Measurements from ENCODE around the gene OST4. TPM values are rescaled to one million over a fixed set of nuclear protein-coding genes. Genes with fewer than 3 reads are reported as not detected.

The OST4 gene
- total RNA-seq, 1 experiment from 2014 or later = 257 TPM

DNA sequence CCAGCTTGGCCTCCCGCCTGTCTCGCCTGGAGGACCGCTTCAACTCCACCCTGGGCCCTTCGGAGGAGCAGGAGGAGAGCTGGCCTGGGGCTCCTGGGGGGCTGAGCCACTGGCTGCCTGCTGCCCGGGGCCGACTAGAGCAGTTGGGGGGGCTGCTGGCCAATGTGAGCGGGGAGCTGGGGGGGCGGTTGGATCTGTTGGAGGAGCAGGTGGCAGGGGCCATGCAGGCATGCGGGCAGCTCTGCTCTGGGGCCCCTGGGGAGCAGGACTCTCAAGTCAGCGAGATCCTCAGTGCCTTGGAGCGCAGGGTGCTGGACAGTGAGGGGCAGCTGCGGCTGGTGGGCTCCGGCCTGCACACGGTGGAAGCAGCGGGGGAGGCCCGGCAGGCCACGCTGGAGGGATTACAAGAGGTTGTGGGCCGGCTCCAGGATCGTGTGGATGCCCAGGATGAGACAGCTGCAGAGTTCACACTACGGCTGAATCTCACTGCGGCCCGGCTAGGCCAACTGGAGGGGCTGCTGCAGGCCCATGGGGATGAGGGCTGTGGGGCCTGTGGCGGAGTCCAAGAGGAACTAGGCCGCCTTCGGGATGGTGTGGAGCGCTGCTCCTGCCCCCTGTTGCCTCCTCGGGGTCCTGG, 11.4 kb upstream of the OST4 start:
- Mint-ChIP-seq H3K27me3 (ENCODE audit: insufficient read depth, unreplicated experiment) (peaks cover 5% of the 10 kb centered on the region), H3K36me3 (ENCODE audit: insufficient read depth, unreplicated experiment) (no peaks in the 10 kb centered on the region)
- CTCF ChIA-PET = interaction anchor here (0.6 to 2.1 kb wide), 6 partner anchors 13 to 197 kb away, joined by 3 to 8 read pairs (median 3); no protein-coding TSS in a partner anchor

DNA sequence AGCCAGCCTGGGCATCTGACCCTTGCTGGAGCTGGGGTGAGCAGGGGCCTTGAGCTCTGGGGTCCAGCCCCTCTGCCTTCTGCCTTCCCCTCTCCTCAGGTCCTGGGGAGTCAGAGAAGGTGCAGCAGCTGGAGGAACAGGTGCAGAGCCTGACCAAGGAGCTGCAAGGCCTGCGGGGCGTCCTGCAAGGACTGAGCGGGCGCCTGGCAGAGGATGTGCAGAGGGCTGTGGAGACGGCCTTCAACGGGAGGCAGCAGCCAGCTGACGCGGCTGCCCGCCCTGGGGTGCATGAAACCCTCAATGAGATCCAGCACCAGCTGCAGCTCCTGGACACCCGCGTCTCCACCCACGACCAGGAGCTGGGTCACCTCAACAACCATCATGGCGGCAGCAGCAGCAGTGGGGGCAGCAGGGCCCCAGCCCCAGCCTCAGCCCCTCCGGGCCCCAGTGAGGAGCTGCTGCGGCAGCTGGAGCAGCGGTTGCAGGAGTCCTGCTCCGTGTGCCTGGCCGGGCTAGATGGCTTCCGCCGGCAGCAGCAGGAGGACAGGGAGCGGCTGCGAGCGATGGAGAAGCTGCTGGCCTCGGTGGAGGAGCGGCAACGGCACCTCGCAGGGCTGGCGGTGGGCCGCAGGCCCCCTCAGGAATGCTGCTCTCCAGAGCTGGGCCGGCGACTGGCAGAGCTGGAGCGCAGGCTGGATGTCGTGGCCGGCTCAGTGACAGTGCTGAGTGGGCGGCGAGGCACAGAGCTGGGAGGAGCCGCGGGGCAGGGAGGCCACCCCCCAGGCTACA, 10.7 kb upstream of the OST4 start:
- no peak for DNase-seq (ENCODE audit: unreplicated experiment)
- no peaks in the 10 kb centered on the region for H3K36me3 Mint-ChIP-seq (ENCODE audit: insufficient read depth, unreplicated experiment)
- H3K27ac Mint-ChIP-seq (ENCODE audit: low read depth, unreplicated experiment) = no peak overlapping the region
- no TSS peak for BruUV-seq (replicated peaks)
- intact Hi-C loops (cut with micrococcal nuclease) = no loop called here
- TF ChIP-seq, protein P1, sequence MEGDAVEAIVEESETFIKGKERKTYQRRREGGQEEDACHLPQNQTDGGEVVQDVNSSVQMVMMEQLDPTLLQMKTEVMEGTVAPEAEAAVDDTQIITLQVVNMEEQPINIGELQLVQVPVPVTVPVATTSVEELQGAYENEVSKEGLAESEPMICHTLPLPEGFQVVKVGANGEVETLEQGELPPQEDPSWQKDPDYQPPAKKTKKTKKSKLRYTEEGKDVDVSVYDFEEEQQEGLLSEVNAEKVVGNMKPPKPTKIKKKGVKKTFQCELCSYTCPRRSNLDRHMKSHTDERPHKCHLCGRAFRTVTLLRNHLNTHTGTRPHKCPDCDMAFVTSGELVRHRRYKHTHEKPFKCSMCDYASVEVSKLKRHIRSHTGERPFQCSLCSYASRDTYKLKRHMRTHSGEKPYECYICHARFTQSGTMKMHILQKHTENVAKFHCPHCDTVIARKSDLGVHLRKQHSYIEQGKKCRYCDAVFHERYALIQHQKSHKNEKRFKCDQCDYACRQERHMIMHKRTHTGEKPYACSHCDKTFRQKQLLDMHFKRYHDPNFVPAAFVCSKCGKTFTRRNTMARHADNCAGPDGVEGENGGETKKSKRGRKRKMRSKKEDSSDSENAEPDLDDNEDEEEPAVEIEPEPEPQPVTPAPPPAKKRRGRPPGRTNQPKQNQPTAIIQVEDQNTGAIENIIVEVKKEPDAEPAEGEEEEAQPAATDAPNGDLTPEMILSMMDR (IDR thresholded peaks at IDR 0.05; ENCODE audit: unreplicated experiment) = no peak
- ChIA-PET POLR2A (interaction anchor here (0.8 to 3.3 kb wide), 6 partner anchors 11 to 240 kb away, joined by 3 to 18 read pairs (median 4); partner anchors contain the start of genes AGBL5, ATRAID, OST4 and SLC5A6), CTCF (interaction anchor here (0.6 to 2.1 kb wide), 9 partner anchors 9 to 211 kb away, joined by 3 to 8 read pairs (median 3); no protein-coding TSS in a partner anchor)
- H3K9me3 Mint-ChIP-seq (ENCODE audit: unreplicated experiment) = no peaks in the 10 kb centered on the region
- H3K4me3 Mint-ChIP-seq (ENCODE audit: unreplicated experiment) = no peak overlapping the region
- H3K27me3 Mint-ChIP-seq (ENCODE audit: insufficient read depth, unreplicated experiment) = peaks cover 12% of the 10 kb centered on the region
- peaks cover 18% of the 10 kb centered on the region for H3K4me1 Mint-ChIP-seq (ENCODE audit: insufficient read depth, unreplicated experiment)

More for the DNA sequence above, 11.4 kb upstream of the OST4 start:
- DNase-seq (ENCODE audit: unreplicated experiment) = no peak
- intact Hi-C loops (cut with micrococcal nuclease) = no loop called here
- BruUV-seq (replicated peaks) = no TSS peak
- Mint-ChIP-seq H3K9me3 (ENCODE audit: unreplicated experiment) (no peaks in the 10 kb centered on the region), H3K27ac (ENCODE audit: low read depth, unreplicated experiment) (no peak overlapping the region), H3K4me1 (ENCODE audit: insufficient read depth, unreplicated experiment) (peaks cover 14% of the 10 kb centered on the region), H3K4me3 (ENCODE audit: unreplicated experiment) (no peak overlapping the region)
- POLR2A ChIA-PET = interaction anchor here (0.9 to 3.3 kb wide), 7 partner anchors 11 to 238 kb away, joined by 3 to 18 read pairs (median 4); partner anchors contain the start of genes AGBL5, ATRAID, OST4 and PREB
- TF ChIP-seq, protein P1 (IDR thresholded peaks at IDR 0.05; ENCODE audit: unreplicated experiment) = no peak

DNA sequence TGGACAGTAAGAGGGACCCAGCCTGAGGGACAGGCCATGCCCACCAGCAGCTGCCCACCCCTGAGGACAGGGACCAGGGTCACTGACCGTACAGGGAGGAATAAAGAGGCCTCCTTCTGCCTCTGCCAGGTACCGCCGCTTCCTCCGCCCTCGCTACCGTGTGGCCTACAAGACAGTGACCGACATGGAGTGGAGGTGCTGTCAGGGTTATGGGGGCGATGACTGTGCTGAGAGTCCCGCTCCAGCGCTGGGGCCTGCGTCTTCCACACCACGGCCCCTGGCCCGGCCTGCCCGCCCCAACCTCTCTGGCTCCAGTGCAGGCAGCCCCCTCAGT, 9.1 kb upstream of the OST4 start:
- Mint-ChIP-seq H3K9me3 (ENCODE audit: unreplicated experiment) (no peaks in the 10 kb centered on the region), H3K27me3 (ENCODE audit: insufficient read depth, unreplicated experiment) (peaks cover 28% of the 10 kb centered on the region), H3K4me1 (ENCODE audit: insufficient read depth, unreplicated experiment) (peaks cover 18% of the 10 kb centered on the region), H3K27ac (ENCODE audit: low read depth, unreplicated experiment) (no peak overlapping the region), H3K4me3 (ENCODE audit: unreplicated experiment) (no peak overlapping the region), H3K36me3 (ENCODE audit: insufficient read depth, unreplicated experiment) (no peaks in the 10 kb centered on the region)
- intact Hi-C loops (cut with micrococcal nuclease) = no loop called here
- TF ChIP-seq, protein P1 (IDR thresholded peaks at IDR 0.05; ENCODE audit: unreplicated experiment) = no peak
- no TSS peak for BruUV-seq (replicated peaks)
- ChIA-PET CTCF (interaction anchor here (0.6 to 2.1 kb wide), 6 partner anchors 13 to 1973 kb away, joined by 3 to 10 read pairs (median 4); no protein-coding TSS in a partner anchor), POLR2A (interaction anchor here (0.7 to 3.0 kb wide), 3 partner anchors 9 to 133 kb away, joined by 4 to 18 read pairs (median 4); partner anchors contain the start of gene OST4)
- no peak for DNase-seq (ENCODE audit: unreplicated experiment)

DNA sequence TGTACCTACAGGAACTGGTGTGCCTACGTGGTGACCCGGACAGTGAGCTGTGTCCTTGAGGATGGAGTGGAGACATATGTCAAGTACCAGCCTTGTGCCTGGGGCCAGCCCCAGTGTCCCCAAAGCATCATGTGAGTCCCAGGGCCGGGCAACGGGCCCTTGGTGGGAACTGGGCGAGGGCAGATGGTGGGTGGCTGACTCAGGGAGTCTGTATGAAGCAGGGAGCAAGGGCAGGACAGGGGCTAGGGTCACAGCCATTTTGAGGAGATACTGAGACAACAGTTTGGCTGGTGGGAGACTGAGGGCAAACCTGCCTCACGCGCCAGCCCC, 8.7 kb upstream of the OST4 start:
- BruUV-seq (replicated peaks) = no TSS peak
- Mint-ChIP-seq H3K36me3 (ENCODE audit: insufficient read depth, unreplicated experiment) (no peaks in the 10 kb centered on the region), H3K4me3 (ENCODE audit: unreplicated experiment) (no peak overlapping the region), H3K4me1 (ENCODE audit: insufficient read depth, unreplicated experiment) (peaks cover 18% of the 10 kb centered on the region), H3K27ac (ENCODE audit: low read depth, unreplicated experiment) (no peak overlapping the region), H3K27me3 (ENCODE audit: insufficient read depth, unreplicated experiment) (peaks cover 28% of the 10 kb centered on the region), H3K9me3 (ENCODE audit: unreplicated experiment) (no peaks in the 10 kb centered on the region)
- TF ChIP-seq, protein P1 (IDR thresholded peaks at IDR 0.05; ENCODE audit: unreplicated experiment) = no peak
- CTCF ChIA-PET = interaction anchor here (1.3 kb wide), 1 partner anchor 12 kb away, joined by 10 read pairs; no protein-coding TSS in a partner anchor
- intact Hi-C loops (cut with micrococcal nuclease) = no loop called here
- no peak for DNase-seq (ENCODE audit: unreplicated experiment)
- POLR2A ChIA-PET = interaction anchor here (1.0 to 3.0 kb wide), 2 partner anchors 9 to 133 kb away, joined by 4 to 18 read pairs; partner anchors contain the start of gene OST4

Measured in MCF 10A (cell line).